IMR-90 (cell line): ENCODE data around the gene GPR160. TPM values are rescaled to one million over a fixed set of nuclear protein-coding genes. Genes with fewer than 3 reads are reported as not detected.

Experiments
- ATAC-seq: fragments of 200-7000 bp; cut with Tn5 transposase; 2 replicates; pipeline ENCODE4 v1.9.1; 2020; ENCODE audit warnings: low read depth, mild to moderate bottlenecking, moderate library complexity
- BruUV-seq: library from RNA; stranded (reverse); fragments of 400-500 nt; replicated peaks from 2 replicates; lab custom pipeline; 2021; lab: Mats Ljungman, UMichigan
- CTCF ChIA-PET: fragments of 300-600 bp; formaldehyde crosslinking; extraction: SDS; loops from one replicate; lab custom pipeline; 2021; ENCODE audit warnings: antibody characterized with exemption; lab: Yijun Ruan, JAX
- POLR2A ChIA-PET: fragments of 300-600 bp; sonication (Branson Sonifier 250); formaldehyde crosslinking; loops from one replicate; lab custom pipeline; 2022; ENCODE audit warnings: antibody characterized with exemption; ENCODE audit not compliant: unreplicated experiment; lab: Charles Lee
- DNase-seq: peaks from one replicate; pipeline ENCODE4 v3.0.0; 2013
- H2AFZ ChIP-seq: replicated peaks from 2 replicates; pipeline ENCODE3; 2013; ENCODE audit warnings: low read length, mild to moderate bottlenecking; ENCODE audit not compliant: poor library complexity
- H2AK5ac ChIP-seq: 2 replicates; pipeline ENCODE4 v1.6.1; 2013; ENCODE audit warnings: low read depth, low read length, inconsistent platforms
- H2AK9ac ChIP-seq: replicated peaks from 2 replicates; pipeline ENCODE3; 2013; ENCODE audit warnings: mild to moderate bottlenecking, low read depth, low read length, moderate library complexity; ENCODE audit not compliant: poor library complexity
- H2BK120ac ChIP-seq: 2 replicates; pipeline ENCODE4 v1.6.1; 2013; ENCODE audit warnings: low read depth, low read length, inconsistent platforms
- H2BK15ac ChIP-seq: 3 replicates; pipeline ENCODE4 v1.6.1; 2013; ENCODE audit warnings: low read depth, low read length, inconsistent platforms
- H2BK20ac ChIP-seq: 2 replicates; pipeline ENCODE4 v1.6.1; 2013; ENCODE audit warnings: low read depth, mild to moderate bottlenecking, inconsistent platforms, low read length, moderate library complexity
- H2BK5ac ChIP-seq: 2 replicates; pipeline ENCODE4 v1.6.1; 2013; ENCODE audit warnings: mild to moderate bottlenecking, low read depth, low read length, inconsistent platforms; ENCODE audit not compliant: poor library complexity, severe bottlenecking
- H3K14ac ChIP-seq: replicated peaks from 2 replicates; pipeline ENCODE4 v1.6.1; 2013; ENCODE audit warnings: low read depth, low read length, inconsistent platforms
- H3K18ac ChIP-seq: 2 replicates; pipeline ENCODE4 v1.6.1; 2013; ENCODE audit warnings: low read depth, low read length, control low read depth
- H3K23ac ChIP-seq: 2 replicates; pipeline ENCODE4 v1.6.1; 2013; ENCODE audit warnings: low read depth, low read length, inconsistent platforms
- H3K27ac ChIP-seq: 2 replicates; pipeline ENCODE4 v1.5.1; 2013; ENCODE audit warnings: mild to moderate bottlenecking, control low read depth, low read length; ENCODE audit not compliant: insufficient read depth
- H3K27me3 ChIP-seq: 2 replicates; pipeline ENCODE4 v1.6.1; 2013; ENCODE audit warnings: low read length; ENCODE audit not compliant: control insufficient read depth, insufficient read depth
- H3K36me3 ChIP-seq: 2 replicates; pipeline ENCODE4 v1.6.1; 2013; ENCODE audit warnings: low read length, mixed read lengths; ENCODE audit not compliant: control insufficient read depth, insufficient read depth
- H3K4ac ChIP-seq: 2 replicates; pipeline ENCODE4 v1.6.1; 2013; ENCODE audit warnings: low read depth, low read length, inconsistent platforms
- H3K4me1 ChIP-seq: 2 replicates; pipeline ENCODE4 v1.6.1; 2013; ENCODE audit warnings: low read length, mixed read lengths; ENCODE audit not compliant: control insufficient read depth, insufficient read depth
- H3K4me2 ChIP-seq: 2 replicates; pipeline ENCODE4 v1.6.1; 2013; ENCODE audit warnings: low read depth, mild to moderate bottlenecking, control low read depth, low read length, moderate library complexity
- H3K4me3 ChIP-seq: 2 replicates; pipeline ENCODE4 v1.5.1; 2013; ENCODE audit warnings: low read depth, mild to moderate bottlenecking, control low read depth, low read length, moderate library complexity; ENCODE audit not compliant: insufficient read depth
- H3K56ac ChIP-seq: 2 replicates; pipeline ENCODE4 v1.6.1; 2013; ENCODE audit warnings: low read length, inconsistent platforms; ENCODE audit not compliant: insufficient read depth; ENCODE audit errors: extremely low read depth
- H3K79me1 ChIP-seq, 2 experiments: 2 replicates each; pipeline ENCODE4 v1.6.1; 2013; ENCODE audit warnings: low read length in 2 of 2, inconsistent platforms in 1 of 2, low read depth in 1 of 2
- H3K9ac ChIP-seq: 2 replicates; pipeline ENCODE4 v1.6.1; 2013; ENCODE audit warnings: low read depth, low read length, control low read depth
- H3K9me1 ChIP-seq: 2 replicates; pipeline ENCODE4 v1.6.1; 2013; ENCODE audit warnings: low read length, inconsistent platforms; ENCODE audit not compliant: insufficient read depth
- H3K9me3 ChIP-seq: 2 replicates; pipeline ENCODE4 v1.6.1; 2013; ENCODE audit warnings: low read length; ENCODE audit not compliant: control insufficient read depth, insufficient read depth
- H4K20me1 ChIP-seq: 2 replicates; pipeline ENCODE4 v1.6.1; 2013; ENCODE audit warnings: low read length, inconsistent platforms; ENCODE audit not compliant: insufficient read depth
- H4K5ac ChIP-seq: 2 replicates; pipeline ENCODE4 v1.6.1; 2013; ENCODE audit warnings: mild to moderate bottlenecking, low read depth, low read length, control low read depth
- H4K8ac ChIP-seq, 2 experiments: 2 replicates each; pipeline ENCODE4 v1.6.1; 2013; ENCODE audit warnings: low read depth in 2 of 2, low read length in 2 of 2, control low read depth in 1 of 2, inconsistent platforms in 1 of 2
- H4K91ac ChIP-seq: 2 replicates; pipeline ENCODE4 v1.6.1; 2013; ENCODE audit warnings: low read depth, low read length, inconsistent platforms; ENCODE audit not compliant: insufficient read depth
- BHLHE40 ChIP-seq: fragments of 150-350 bp; IDR thresholded peaks from 2 replicates; pipeline ENCODE4 v1.6.1; 2016; ENCODE audit warnings: mild to moderate bottlenecking, low read depth, low read length
- CEBPB ChIP-seq: IDR thresholded peaks from 2 replicates; pipeline ENCODE4 v1.6.1; 2012; ENCODE audit warnings: low read depth, low read length, improper control_type of control experiment
- CHD1 ChIP-seq: IDR thresholded peaks from 2 replicates; pipeline ENCODE4 v1.6.1; 2012; ENCODE audit warnings: low read depth, low read length, improper control_type of control experiment
- CTCF ChIP-seq: conservative IDR thresholded peaks from 2 replicates; pipeline ENCODE4 v1.5.1; 2012; ENCODE audit warnings: mild to moderate bottlenecking, low read depth, low read length, improper control_type of control experiment
- ELK1 ChIP-seq: fragments of 150-350 bp; IDR thresholded peaks from 2 replicates; pipeline ENCODE4 v1.6.1; 2016; ENCODE audit warnings: low read depth, mild to moderate bottlenecking, low read length, moderate library complexity, borderline replicate concordance
- FOS ChIP-seq: fragments of 150-350 bp; IDR thresholded peaks from 2 replicates; pipeline ENCODE4 v1.6.1; 2016; ENCODE audit warnings: low read depth, low read length
- MAFK ChIP-seq: IDR thresholded peaks from 2 replicates; pipeline ENCODE4 v1.6.1; 2012; ENCODE audit warnings: low read depth, low read length, improper control_type of control experiment
- MAZ ChIP-seq: IDR thresholded peaks from 2 replicates; pipeline ENCODE4 v1.6.1; 2012; ENCODE audit warnings: low read depth, mild to moderate bottlenecking, low read length, improper control_type of control experiment, moderate library complexity, borderline replicate concordance
- MXI1 ChIP-seq: IDR thresholded peaks from 2 replicates; pipeline ENCODE4 v1.6.1; 2012; ENCODE audit warnings: low read depth, mild to moderate bottlenecking, low read length, moderate library complexity, borderline replicate concordance
- NFE2L2 ChIP-seq: fragments of 150-350 bp; IDR thresholded peaks from 2 replicates; pipeline ENCODE4 v1.6.1; 2016; ENCODE audit warnings: low read depth, mild to moderate bottlenecking, low read length
- POLR2A ChIP-seq: IDR thresholded peaks from 2 replicates; pipeline ENCODE4 v1.6.1; 2012; ENCODE audit warnings: mild to moderate bottlenecking, low read depth, low read length
- RAD21 ChIP-seq: IDR thresholded peaks from 2 replicates; pipeline ENCODE4 v1.6.1; 2012; ENCODE audit warnings: low read length, improper control_type of control experiment
- RCOR1 ChIP-seq: IDR thresholded peaks from 2 replicates; pipeline ENCODE4 v1.6.1; 2012; ENCODE audit warnings: mild to moderate bottlenecking, low read length, improper control_type of control experiment; ENCODE audit not compliant: insufficient replicate concordance
- RFX5 ChIP-seq: IDR thresholded peaks from 2 replicates; pipeline ENCODE4 v1.8.0; 2012; ENCODE audit warnings: low read depth, mild to moderate bottlenecking, low read length, moderate library complexity
- SMC3 ChIP-seq: fragments of 150-350 bp; IDR thresholded peaks from 2 replicates; pipeline ENCODE4 v1.6.1; 2016; ENCODE audit warnings: low read depth, mild to moderate bottlenecking, antibody characterized with exemption, low read length, moderate library complexity
- USF2 ChIP-seq: fragments of 150-350 bp; IDR thresholded peaks from 2 replicates; pipeline ENCODE4 v1.6.1; 2017; ENCODE audit warnings: mild to moderate bottlenecking, antibody characterized with exemption, low read length, low read depth
- whole genome bisulfite sequencing, 2 experiments: methylation state at CpG; one replicate each; pipeline versions ENCODE4 v1.1.5 to v1.1.7; 2013; ENCODE audit warnings: missing lambda C conversion rate in 2 of 2; ENCODE audit not compliant: insufficient read length in 1 of 2; ENCODE audit errors: extremely low coverage in 2 of 2; 5-methylcytosine and 5-hydroxymethylcytosine counted together
- dilution Hi-C: fragments of 300-500 bp; cut with HindIII; formaldehyde crosslinking; loops from one replicate; pipeline ENCODE4 v1.14.3; 2018; ENCODE audit warnings: low sequenced_read_pairs; ENCODE audit not compliant: unreplicated experiment
- in situ Hi-C: fragments of 300-500 bp; cut with MboI; formaldehyde crosslinking; loops from 3 replicates; pipeline ENCODE4 v1.14.3; 2019; ENCODE audit warnings: low sequenced_read_pairs, inconsistent platforms, mixed read lengths
- intact Hi-C: fragments of 100-400 bp; cut with micrococcal nuclease; formaldehyde crosslinking; loops from 2 replicates; pipeline ENCODE4 v1.10.0; 2022
- polyA plus RNA-seq, 3 experiments: library from polyadenylated mRNA; depleted of rRNA; stranded (reverse); fragments of >200 nt; gene quantifications; 2 replicates each; pipeline ENCODE4 v1.2.3, GENCODE V29; 2012; ENCODE audit warnings: low replicate concordance in 1 of 3
- total RNA-seq: library from RNA; depleted of rRNA; stranded (reverse); fragments of >200 nt; gene quantifications from 2 replicates; pipeline ENCODE4 v1.2.3, GENCODE V29; 2012

GPR160 gene
- total and polyA plus RNA-seq, 2 of the 4 experiments (the other 2 are of a cell fraction), result 0.09 to 0.18 TPM

GRCh38 chr3:170024581-170024980 lies 13.2 kb upstream of the GPR160 start:
- no peak overlapping the region for H2AK9ac ChIP-seq
- no peak overlapping the region for H2BK15ac ChIP-seq
- H3K4me1 ChIP-seq, result no peaks in the 10 kb centered on the region
- H4K20me1 ChIP-seq, result no peaks in the 10 kb centered on the region
- no peak overlapping the region for H4K8ac ChIP-seq
- H3K9me3 ChIP-seq, result no peaks in the 10 kb centered on the region
- H3K36me3 ChIP-seq, result no peaks in the 10 kb centered on the region
- no peak overlapping the region for H2AFZ ChIP-seq
- no TSS peak for BruUV-seq
- H3K4me3 ChIP-seq, result no peak overlapping the region
- no peak overlapping the region for H3K18ac ChIP-seq
- dilution Hi-C loops (no loop called here), in situ Hi-C loops (no loop called here), intact Hi-C loops (no loop called here)
- H2BK120ac ChIP-seq, result no peak overlapping the region
- no peak overlapping the region for H2AK5ac ChIP-seq
- ChIA-PET POLR2A (no interaction called here), CTCF (no interaction called here)
- no peaks in the 10 kb centered on the region; the same call in 1 of the 2 replicates for H3K27me3 ChIP-seq
- no peak overlapping the region for H3K27ac ChIP-seq
- H4K5ac ChIP-seq, result no peak overlapping the region
- TF ChIP-seq FOS (no peak), ELK1 (no peak), MAZ (no peak), RAD21 (no peak), RFX5 (no peak), POLR2A (no peak), CEBPB (no peak), BHLHE40 (no peak), USF2 (no peak), CTCF (no peak), MAFK (no peak), CHD1 (no peak), MXI1 (no peak), SMC3 (no peak), RCOR1 (no peak), NFE2L2 (no peak)
- H3K79me1 ChIP-seq, result no peaks in the 10 kb centered on the region
- H3K14ac ChIP-seq, result no peak overlapping the region
- no peak overlapping the region for H3K4ac ChIP-seq
- no peaks in the 10 kb centered on the region for H3K9me1 ChIP-seq
- ATAC-seq, result no peak
- H3K9ac ChIP-seq, result no peak overlapping the region
- H3K23ac ChIP-seq, result no peak overlapping the region
- DNase-seq, result no peak
- H4K91ac ChIP-seq, result no peak overlapping the region
- no peak overlapping the region for H3K4me2 ChIP-seq
- H3K56ac ChIP-seq, result no peak overlapping the region
- no peak overlapping the region for H2BK5ac ChIP-seq
- H2BK20ac ChIP-seq, result no peak overlapping the region
- no CpG with 5 or more reads among the region's 4 CpGs for WGBS, 2 experiments
